ENCODE data around the gene NPEPPS. TPM values are rescaled to one million over a fixed set of nuclear protein-coding genes. Genes with fewer than 3 reads are reported as not detected.

Gene NPEPPS
- total and polyA plus RNA-seq, 12 donors: 37.9 to 187 (median 97.2) TPM

DNA sequence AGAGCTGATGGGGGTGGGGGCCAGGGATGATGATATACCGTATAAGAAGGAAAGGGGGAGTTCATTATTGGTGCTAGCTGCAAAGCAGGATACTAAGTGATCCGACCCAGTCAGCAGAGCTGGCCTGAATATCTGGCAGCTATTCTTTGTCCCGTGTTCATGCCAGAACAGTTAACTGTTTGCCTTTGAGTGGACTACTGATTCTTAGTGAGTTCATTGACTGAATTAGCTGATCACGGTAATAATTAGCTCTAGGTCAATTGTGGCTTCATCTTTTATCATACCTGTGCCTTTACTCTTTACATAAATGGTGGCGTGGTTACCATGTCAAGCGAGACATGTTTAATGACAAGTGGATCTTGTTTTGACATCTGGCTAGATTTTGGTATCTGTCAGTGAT lies 124.1 kb downstream of the NPEPPS start:
- no peak for DNase-seq
- peaks cover 13 to 64% of the 10 kb centered on the region in 2 donors for H3K4me1 ChIP-seq (replicated peaks in 1 of 2)
- intact Hi-C loops (cut with DNase I): no loop called here

DNA sequence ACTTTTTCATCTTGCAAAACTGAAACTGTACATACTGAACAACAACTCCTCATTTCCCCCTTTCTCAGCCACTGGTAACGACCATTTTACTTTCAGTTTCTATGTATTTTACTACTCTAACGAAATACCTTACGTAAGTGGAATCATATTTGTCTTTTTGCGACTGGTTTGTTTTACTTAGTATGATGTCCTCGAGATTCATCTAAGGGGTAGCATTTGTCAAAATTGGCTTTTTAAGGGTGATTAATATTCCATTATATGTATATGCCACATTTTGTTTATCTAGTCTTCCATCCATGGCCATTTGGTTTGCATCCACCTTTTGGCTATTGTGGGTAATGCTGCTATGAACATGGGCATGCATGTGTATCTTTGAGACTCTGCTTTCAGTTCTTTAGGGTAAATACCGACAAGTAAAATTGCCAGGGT lies 129.2 kb downstream of the NPEPPS start:
- H3K4me3 ChIP-seq: no peak overlapping the region
- DNase-seq: no peak
- H3K27me3 ChIP-seq: no peaks in the 10 kb centered on the region
- peak overlapping the region in 3 of 5 donors; percentile 16 to 45 (median 30) for H3K27ac ChIP-seq
- H3K36me3 ChIP-seq (replicated peaks in 1 of 2): peaks cover 0 to 100% of the 10 kb centered on the region in 2 donors
- H3K9me3 ChIP-seq (replicated peaks in 1 of 3): no peaks in the 10 kb centered on the region
- TF ChIP-seq, protein P1, sequence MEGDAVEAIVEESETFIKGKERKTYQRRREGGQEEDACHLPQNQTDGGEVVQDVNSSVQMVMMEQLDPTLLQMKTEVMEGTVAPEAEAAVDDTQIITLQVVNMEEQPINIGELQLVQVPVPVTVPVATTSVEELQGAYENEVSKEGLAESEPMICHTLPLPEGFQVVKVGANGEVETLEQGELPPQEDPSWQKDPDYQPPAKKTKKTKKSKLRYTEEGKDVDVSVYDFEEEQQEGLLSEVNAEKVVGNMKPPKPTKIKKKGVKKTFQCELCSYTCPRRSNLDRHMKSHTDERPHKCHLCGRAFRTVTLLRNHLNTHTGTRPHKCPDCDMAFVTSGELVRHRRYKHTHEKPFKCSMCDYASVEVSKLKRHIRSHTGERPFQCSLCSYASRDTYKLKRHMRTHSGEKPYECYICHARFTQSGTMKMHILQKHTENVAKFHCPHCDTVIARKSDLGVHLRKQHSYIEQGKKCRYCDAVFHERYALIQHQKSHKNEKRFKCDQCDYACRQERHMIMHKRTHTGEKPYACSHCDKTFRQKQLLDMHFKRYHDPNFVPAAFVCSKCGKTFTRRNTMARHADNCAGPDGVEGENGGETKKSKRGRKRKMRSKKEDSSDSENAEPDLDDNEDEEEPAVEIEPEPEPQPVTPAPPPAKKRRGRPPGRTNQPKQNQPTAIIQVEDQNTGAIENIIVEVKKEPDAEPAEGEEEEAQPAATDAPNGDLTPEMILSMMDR (IDR thresholded peaks at IDR 0.05): peak in 2 of 6 experiments; percentile 10 to 28
- no peak for TF ChIP-seq POLR2A (IDR thresholded peaks at IDR 0.05)
- H3K4me1 ChIP-seq (replicated peaks in 1 of 2): peaks cover 5 to 30% of the 10 kb centered on the region in 2 donors
- intact Hi-C loops (cut with DNase I): loop anchor here in 1 of 2 donors (10.0 kb wide), 1 partner anchor 145 kb away; no protein-coding TSS in a partner anchor
- whole genome bisulfite sequencing, 4 donors: 47 to 68% (median 53%) methylated on average over 6 of the region's 6 CpGs

More for the DNA sequence above, 124.1 kb downstream of the NPEPPS start:
- Histone ChIP-seq H3K9me3 (replicated peaks in 1 of 3) (no peaks in the 10 kb centered on the region), H3K27me3 (no peaks in the 10 kb centered on the region), H3K27ac (peak overlapping the region in 1 of 5 donors; percentile 24), H3K4me3 (no peak overlapping the region), H3K36me3 (replicated peaks in 1 of 2) (peaks cover 0 to 86% of the 10 kb centered on the region in 2 donors)
- TF ChIP-seq, protein P1 (IDR thresholded peaks at IDR 0.05): no peak
- no peak for TF ChIP-seq POLR2A (IDR thresholded peaks at IDR 0.05)
- 44 to 59% (median 50%) methylated on average over 6 of the region's 6 CpGs for WGBS, 4 donors

DNA sequence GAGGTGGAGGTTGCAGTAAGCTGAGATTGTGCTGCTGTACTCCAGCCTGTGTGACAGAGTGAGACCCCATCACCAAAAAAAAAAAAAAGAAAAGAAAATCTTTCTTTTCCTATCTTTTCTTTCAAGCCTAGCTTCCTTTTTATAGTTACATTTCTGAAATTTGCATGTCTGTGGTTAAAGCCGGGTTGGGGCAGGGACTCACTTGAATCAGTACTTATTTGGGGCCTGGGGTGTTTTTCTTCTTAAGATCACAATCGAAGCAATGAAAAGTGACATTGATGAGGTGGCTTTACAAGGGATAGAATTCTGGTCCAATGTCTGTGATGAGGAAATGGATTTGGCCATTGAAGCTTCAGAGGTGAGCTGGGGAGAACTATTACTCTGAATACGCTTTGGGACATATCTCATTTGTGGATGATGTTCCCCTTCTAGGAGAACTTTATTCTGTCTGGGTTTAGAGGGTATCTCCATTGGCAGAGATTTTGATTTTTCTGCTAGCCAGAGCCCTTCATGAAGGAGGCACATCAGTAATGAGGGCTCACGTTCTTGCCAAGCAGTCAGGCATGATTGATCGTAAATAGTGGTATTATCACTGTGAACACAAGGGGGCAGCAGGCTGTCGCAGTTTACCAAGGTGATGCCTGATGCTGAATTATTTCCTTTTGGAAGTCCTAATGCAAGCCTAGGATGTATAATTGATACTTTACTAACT lies 133.2 kb downstream of the NPEPPS start:
- H3K4me3 ChIP-seq: no peak overlapping the region
- 37 to 44% (median 41%) methylated on average over 6 of the region's 6 CpGs for WGBS, 4 donors
- peaks cover 0 to 18% of the 10 kb centered on the region in 2 donors for H3K4me1 ChIP-seq (replicated peaks in 1 of 2)
- H3K27ac ChIP-seq: no peak overlapping the region
- no peak for TF ChIP-seq POLR2A (IDR thresholded peaks at IDR 0.05)
- TF ChIP-seq, protein P1 (IDR thresholded peaks at IDR 0.05): peak; percentile 63 to 75 (median 73)
- peaks cover 0 to 97% of the 10 kb centered on the region in 2 donors for H3K36me3 ChIP-seq (replicated peaks in 1 of 2)
- no peaks in the 10 kb centered on the region for H3K27me3 ChIP-seq
- intact Hi-C loops (cut with DNase I): loop anchor here in 1 of 2 donors (10.0 kb wide), 1 partner anchor 141 kb away; no protein-coding TSS in a partner anchor
- no peaks in the 10 kb centered on the region for H3K9me3 ChIP-seq (replicated peaks in 1 of 3)
- peak; percentile 57 to 87 (median 65) for DNase-seq

DNA sequence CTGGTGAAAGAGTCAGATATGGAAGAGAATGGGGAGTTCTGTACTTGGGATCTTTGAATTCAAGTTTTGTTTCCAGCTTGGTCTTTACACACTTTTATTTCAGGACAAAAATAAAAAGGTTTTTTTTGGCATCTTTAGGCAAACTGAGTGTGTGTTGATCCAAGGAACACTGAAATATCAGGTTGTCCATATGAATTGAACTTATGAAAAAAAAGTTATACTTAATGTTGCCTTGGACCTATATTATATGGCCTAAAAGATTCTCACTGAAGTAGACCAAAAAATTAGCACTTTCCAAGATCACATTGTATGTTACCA lies 133.7 kb downstream of the NPEPPS start:
- H3K36me3 ChIP-seq (replicated peaks in 1 of 2): peaks cover 0 to 96% of the 10 kb centered on the region in 2 donors
- peaks cover 0 to 13% of the 10 kb centered on the region in 2 donors for H3K4me1 ChIP-seq (replicated peaks in 1 of 2)
- H3K9me3 ChIP-seq (replicated peaks in 1 of 3): no peaks in the 10 kb centered on the region
- intact Hi-C loops (cut with DNase I): loop anchor here in 1 of 2 donors (10.0 kb wide), 1 partner anchor 140 kb away; no protein-coding TSS in a partner anchor
- no peaks in the 10 kb centered on the region for H3K27me3 ChIP-seq
- no peak overlapping the region for H3K4me3 ChIP-seq
- H3K27ac ChIP-seq: no peak overlapping the region
- DNase-seq: no peak
- TF ChIP-seq, protein P1 (IDR thresholded peaks at IDR 0.05): no peak
- no peak for TF ChIP-seq POLR2A (IDR thresholded peaks at IDR 0.05)
